ENCODE results near the gene SPON1. TPM values are rescaled to one million over a fixed set of nuclear protein-coding genes. Genes with fewer than 3 reads are reported as not detected.
"Not testable (repeated sequence)": the region's sequence is repeated elsewhere in the genome, so short reads cannot be mapped to it uniquely, and the experiment has no call there.

Gene SPON1
- total RNA-seq, 1 donor from 2014 or later, result 328 TPM

DNA sequence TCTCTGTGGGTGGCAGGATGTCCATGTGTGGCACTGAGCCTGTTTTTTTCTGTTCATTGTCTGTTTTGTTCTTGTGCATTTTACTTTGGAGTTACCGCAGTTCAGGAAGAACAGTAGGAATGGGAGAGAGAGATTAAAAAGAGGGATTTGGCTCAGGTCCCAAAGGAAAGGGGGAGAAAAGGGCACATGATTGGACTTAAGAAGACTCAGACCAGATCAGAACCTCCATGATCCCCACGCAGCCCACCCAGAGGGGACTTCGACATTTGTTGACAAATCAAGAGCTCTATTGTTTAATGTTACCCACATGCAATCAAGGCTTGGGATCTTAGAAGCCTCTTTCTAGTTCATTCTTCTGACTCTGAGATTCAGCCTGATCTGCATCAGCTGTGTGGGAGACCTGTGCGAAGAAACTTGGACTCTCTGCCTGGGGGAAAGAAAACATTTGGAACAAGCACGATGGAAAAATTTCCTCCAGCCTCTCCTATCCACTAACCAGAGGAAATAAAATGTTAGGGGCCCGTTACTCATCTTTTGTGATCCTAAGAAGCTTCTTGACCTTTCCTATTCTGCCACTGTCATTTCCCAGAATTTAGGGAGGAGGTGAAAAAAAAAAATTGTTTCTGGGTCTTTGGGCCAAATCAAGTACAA, 119.2 kb downstream of the SPON1 start:
- DNase-seq (ENCODE audit: low spot score), result no peak

- no peak for DNase-seq (ENCODE audit: low spot score)
These were observed 119.8 kb downstream of the SPON1 start for GRCh38 chr11:14082338-14082737.

- not testable (repeated sequence) for DNase-seq (ENCODE audit: low spot score)
These were observed 126.3 kb downstream of the SPON1 start for GRCh38 chr11:14088861-14089260.

DNA sequence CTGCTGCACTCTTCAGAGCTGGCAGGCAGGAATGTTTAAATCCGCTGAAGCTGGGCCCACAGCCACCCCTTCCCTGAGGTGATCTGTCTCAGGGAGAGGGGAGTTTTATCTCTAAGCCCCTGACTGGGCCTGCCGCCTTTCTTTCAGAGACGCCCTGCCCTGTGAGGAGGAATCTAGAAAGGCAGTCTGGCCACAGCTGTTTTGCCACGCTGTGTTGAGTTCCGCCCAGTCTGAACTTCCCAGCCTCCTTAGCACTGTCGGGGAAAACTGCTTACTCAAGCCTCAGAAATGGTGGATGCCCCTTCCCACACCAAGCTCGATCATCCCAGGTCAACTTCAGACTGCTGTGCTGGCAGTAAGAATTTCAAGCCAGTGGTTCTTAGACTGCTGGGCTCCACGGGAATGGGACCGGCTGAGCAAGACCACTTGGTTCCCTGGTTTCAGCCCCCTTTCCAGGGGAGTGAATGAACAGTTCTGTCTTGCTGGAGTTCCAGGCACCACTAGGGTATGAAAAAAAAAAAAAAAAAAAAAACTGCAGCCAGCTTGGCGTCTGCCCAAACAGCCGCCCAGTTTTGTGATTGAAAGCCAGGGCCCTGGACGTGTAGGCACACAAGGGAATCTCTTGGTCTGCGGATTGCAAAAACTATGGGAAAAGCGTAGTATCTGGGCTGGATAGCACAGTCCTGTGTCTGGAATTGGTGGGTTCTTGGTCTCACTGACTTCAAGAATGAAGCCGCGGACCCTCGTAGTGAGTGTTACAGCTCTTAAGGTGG, 127.4 kb downstream of the SPON1 start:
- peak; percentile 76 for DNase-seq (ENCODE audit: low spot score)

- not testable (repeated sequence) for DNase-seq (ENCODE audit: low spot score)
These were observed 128.1 kb downstream of the SPON1 start for GRCh38 chr11:14090631-14091030.

- no peak for DNase-seq (ENCODE audit: low spot score)
These were observed 130.5 kb downstream of the SPON1 start for GRCh38 chr11:14093065-14093464.

GRCh38 chr11:14094481-14095037, 132.0 kb downstream of the SPON1 start:
- no peak for DNase-seq (ENCODE audit: low spot score)

- no peak for DNase-seq (ENCODE audit: low spot score)
These were observed 133.4 kb downstream of the SPON1 start for GRCh38 chr11:14095882-14096281.

DNA sequence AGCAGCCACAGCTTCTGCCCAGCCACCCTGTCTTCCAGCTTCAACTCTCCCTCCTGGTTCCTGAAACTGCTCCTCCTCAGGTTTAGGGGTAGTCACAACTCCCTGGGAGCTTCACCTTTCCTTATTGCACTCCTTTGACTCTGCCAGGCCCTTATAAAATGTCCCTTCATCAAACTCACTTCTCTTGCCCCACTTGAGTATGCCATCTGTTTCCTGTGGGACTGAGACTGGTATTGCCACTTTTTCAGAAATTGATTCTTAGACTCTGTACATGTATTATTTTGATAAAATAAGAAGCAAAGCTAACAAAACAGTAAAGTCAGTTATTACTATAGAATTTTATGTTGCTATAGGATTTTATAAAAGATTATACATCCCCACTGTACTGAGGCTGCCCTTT, 134.1 kb downstream of the SPON1 start:
- DNase-seq (ENCODE audit: low spot score), result no peak

DNA sequence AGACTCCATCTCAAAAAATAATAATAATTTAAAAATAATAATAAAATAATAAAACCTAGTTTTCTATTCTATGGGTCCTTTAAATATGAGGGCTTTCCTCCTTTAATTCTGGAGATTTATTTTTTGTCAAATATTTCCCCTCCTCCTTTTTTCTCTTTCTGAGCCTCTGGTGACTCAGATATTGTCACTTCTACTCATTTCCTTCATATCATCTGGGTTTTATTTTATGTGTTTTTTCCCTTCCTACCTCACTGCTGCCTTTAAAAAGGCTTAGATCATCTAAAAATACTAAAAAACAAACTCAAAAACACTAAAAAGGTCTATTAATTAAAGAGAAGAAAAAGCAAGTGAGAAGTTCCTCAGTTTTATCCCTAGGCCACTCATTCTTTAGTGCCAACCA, 138.9 kb downstream of the SPON1 start:
- DNase-seq (ENCODE audit: low spot score), result no peak

GRCh38 chr11:14102766-14103165, 140.2 kb downstream of the SPON1 start:
- no peak for DNase-seq (ENCODE audit: low spot score)

GRCh38 chr11:14105446-14105845, 142.9 kb downstream of the SPON1 start:
- DNase-seq (ENCODE audit: low spot score), result no peak

DNA sequence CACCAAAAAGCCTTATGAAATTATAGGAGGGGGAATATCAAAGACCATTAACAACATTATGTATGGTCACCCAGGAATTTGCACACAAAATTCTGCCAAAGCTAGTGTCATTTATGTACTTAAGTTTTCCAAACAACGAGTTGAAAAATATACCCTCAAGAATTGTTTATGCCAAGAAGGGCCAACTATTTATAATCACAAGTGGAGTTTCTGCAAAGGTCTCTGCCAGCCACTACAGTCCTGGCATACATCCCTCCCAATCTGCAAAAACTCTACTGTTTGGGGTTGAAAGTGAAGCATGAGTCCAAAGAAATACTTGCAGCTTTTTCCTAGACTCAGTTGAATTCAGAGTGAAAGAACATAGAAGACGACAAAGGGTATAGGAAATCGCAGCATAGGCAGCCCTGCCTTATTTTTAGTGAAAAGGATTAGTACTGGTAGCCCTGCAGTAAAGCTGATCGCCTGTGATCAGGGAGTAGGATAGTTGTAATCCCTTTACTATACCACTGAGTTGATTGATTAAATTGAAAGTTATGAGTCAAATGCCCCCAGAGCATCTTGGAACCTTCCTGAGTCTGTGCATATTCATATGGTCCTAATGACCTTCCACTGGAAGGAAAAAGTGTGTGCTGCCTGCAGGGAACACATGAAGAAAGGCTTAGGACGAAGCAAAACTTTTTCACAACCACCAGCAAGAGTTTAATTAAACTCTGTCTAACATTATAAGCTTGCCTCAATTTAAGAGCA, 144.0 kb downstream of the SPON1 start:
- no peak for DNase-seq (ENCODE audit: low spot score)

DNA sequence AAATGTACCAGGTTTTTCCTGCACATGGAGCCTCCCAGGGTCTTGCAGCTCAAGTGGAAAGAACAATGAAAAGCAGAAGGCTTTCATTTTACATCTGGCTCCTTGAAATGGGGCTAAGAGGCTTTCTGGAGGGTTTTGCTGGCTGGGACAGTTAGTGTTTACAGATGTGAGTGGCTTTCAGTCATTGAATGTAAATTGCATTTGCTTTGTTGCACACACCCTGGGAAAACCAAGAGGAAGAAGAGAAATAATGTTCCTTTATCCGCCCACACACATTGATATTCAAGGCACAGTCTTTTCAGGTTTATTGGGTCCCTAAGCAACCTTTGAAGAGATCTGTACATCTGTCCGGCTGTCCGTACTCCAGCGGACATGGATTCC, 144.5 kb downstream of the SPON1 start:
- DNase-seq (ENCODE audit: low spot score), result no peak

DNA sequence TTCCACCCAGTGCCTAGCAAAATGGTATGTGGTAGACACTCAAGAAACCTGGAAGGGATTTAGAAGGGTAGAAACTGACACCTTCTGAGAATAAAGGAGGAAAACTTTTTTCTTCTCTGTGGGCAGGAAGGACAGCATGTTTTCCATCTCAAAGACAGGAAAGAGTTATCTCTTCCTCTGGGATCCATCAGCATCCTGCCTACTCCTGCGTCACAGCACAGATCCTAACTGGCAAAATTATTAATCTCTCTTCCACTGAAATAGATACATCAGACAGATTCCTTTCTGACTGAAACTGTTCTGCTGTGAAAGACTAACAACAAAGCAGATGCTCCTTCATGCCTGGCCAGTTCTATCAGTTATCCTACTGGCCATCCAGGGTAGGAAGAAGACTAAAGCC, 147.2 kb downstream of the SPON1 start:
- peak; percentile 30 for DNase-seq (ENCODE audit: low spot score)

- no peak for DNase-seq (ENCODE audit: low spot score)
These were observed 148.1 kb downstream of the SPON1 start for GRCh38 chr11:14110629-14111028.

DNA sequence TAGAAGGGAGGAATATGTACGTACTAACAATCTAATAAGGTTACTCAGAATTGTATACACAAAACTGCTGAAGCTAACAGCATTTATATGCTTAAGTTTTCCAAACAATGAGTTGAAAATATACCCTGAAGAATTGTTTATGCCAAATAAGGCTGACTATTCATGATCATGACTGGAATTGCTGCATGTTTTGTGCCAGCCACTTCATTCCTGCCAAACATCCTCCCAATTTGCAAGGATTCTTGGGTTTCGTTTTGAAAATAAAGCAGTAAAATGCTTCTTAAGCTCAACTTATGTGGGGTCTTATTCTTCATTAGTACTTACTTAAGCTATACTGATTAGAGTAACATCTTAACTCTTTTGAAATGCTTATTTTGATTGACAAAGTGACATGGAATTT, 149.0 kb downstream of the SPON1 start:
- no peak for DNase-seq (ENCODE audit: low spot score)

DNA sequence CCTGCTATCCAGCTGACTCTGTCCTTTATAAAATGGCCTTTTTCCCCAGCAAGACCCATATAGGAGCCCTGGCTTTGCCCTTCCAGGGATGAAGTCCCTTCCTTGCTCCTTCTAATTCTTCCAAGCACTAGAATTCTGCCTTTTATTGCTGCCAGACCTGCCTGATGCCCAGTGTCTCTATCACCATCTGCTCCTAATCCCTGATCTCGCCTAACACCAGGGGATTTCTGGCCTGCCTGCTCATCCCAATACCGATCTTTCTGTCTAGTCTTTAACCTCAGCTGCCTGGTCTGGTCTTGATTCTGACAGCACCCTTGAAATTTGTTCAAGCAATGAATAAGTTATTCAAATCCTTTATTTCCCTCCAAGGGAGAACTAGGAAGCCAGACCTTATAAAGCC, 150.2 kb downstream of the SPON1 start:
- peak; percentile 66 for DNase-seq (ENCODE audit: low spot score)

DNA sequence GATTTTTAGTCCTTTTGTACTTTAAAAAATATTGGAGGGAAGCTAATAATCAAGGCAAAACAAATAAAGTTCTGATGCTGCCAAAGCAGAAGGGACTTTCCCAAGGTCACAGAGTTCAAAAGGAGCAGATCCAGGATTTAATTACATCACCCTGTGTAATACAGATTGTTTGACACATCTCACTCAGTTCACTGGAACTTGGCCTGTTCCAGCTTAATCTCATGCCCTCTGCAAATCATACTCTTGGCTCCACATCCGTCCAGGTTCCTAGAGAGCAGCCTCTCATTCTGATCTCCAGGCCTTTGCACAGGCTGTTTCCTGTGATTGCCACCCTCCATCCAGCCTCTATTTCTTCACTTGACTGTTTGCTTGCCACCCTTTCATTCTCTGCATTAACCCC, 151.7 kb downstream of the SPON1 start:
- DNase-seq (ENCODE audit: low spot score), result no peak

GRCh38 chr11:14114786-14115185, 152.3 kb downstream of the SPON1 start:
- DNase-seq (ENCODE audit: low spot score), result no peak

- no peak for DNase-seq (ENCODE audit: low spot score)
These were observed 155.1 kb downstream of the SPON1 start for GRCh38 chr11:14117632-14118031.

GRCh38 chr11:14118072-14118471, 155.5 kb downstream of the SPON1 start:
- DNase-seq (ENCODE audit: low spot score), result no peak
